ENCODE data around the gene CDHR5. TPM values are rescaled to one million over a fixed set of nuclear protein-coding genes. Genes with fewer than 3 reads are reported as not detected.

The CDHR5 gene
- total RNA-seq, 4 donors from 2014 or later, result not detected

DNA sequence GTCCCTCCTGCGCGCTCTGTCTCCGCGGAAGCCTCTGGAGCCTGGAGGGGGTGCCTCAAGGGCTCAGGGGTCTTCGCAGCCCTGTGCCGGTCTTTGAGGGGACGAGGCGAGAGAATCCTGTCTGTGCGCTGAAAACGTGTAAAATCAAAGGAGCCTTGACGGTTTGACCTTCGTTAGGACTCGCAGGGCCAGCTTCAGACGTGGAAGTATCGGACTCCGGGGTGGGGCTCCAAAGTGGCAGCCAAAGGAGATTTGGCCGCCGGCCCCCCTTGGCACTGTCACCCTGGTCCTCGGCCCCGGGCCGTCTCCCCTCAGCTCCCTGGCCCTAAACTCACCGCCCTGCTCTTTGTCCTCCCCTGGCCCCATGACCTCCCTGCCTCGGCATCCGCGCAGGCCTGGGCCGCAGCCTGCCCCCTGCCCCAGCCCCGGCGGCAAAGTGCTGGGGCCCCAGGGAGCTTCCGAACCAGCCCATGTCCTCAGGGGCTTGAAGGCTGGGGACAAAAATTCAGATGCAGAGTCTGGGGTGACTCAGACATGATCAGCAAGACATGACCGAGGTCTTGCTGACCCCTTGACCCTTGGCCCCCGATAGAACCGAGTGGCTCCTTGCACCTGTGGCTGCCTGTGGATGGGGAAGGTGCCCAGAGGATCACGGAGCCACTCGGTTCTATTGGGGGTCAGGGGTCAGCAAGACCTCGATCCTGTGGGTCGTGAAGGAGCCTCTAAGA, 55.4 kb downstream of the CDHR5 start:
- TF ChIP-seq, protein P1, sequence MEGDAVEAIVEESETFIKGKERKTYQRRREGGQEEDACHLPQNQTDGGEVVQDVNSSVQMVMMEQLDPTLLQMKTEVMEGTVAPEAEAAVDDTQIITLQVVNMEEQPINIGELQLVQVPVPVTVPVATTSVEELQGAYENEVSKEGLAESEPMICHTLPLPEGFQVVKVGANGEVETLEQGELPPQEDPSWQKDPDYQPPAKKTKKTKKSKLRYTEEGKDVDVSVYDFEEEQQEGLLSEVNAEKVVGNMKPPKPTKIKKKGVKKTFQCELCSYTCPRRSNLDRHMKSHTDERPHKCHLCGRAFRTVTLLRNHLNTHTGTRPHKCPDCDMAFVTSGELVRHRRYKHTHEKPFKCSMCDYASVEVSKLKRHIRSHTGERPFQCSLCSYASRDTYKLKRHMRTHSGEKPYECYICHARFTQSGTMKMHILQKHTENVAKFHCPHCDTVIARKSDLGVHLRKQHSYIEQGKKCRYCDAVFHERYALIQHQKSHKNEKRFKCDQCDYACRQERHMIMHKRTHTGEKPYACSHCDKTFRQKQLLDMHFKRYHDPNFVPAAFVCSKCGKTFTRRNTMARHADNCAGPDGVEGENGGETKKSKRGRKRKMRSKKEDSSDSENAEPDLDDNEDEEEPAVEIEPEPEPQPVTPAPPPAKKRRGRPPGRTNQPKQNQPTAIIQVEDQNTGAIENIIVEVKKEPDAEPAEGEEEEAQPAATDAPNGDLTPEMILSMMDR (IDR thresholded peaks at IDR 0.05; ENCODE audit: low read depth), result no peak

DNA sequence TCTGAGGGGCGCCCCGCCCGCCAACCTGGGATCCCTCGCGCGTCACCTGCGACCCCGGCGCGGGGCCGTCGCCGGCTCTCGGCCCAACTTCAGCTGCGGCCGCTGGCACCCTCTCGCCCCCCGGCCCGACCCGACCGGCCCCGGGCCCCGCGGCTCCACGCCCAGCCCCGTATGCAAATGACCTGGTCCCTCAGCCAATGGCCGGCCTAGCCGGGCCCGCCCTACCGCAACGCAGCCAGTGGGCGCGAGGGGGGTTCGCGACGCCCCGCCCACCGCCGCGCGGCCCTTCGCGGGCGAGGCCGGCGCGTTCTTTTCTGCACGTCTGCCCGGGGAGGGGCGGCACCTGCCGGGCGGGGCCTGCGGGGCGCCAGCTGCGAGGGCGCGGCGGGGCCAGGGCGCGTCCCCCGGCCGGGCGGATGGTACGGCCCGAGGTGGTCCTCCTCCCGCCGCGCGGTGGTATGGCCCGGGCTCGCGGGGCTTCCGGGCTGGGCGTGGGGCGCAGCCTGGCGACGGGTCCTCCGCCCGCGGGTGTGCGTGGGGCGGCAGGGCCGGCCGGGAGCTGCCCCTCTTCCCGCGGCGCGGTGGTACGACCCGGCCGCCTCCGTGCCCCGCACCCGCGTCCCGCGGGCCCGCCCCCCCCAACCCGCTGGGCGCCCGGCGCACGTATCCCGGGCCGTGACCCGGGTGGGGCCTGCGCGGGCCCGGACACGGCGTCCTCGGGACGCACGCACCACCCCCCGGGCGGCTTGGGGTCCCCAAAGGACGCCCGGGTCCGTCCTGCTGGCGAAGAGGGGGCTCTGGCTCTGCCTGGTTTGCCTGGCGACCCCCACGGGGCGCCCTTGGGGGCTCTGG, 56.2 kb downstream of the CDHR5 start:
- TF ChIP-seq, protein P1 (IDR thresholded peaks at IDR 0.05; ENCODE audit: low read depth), result no peak

DNA sequence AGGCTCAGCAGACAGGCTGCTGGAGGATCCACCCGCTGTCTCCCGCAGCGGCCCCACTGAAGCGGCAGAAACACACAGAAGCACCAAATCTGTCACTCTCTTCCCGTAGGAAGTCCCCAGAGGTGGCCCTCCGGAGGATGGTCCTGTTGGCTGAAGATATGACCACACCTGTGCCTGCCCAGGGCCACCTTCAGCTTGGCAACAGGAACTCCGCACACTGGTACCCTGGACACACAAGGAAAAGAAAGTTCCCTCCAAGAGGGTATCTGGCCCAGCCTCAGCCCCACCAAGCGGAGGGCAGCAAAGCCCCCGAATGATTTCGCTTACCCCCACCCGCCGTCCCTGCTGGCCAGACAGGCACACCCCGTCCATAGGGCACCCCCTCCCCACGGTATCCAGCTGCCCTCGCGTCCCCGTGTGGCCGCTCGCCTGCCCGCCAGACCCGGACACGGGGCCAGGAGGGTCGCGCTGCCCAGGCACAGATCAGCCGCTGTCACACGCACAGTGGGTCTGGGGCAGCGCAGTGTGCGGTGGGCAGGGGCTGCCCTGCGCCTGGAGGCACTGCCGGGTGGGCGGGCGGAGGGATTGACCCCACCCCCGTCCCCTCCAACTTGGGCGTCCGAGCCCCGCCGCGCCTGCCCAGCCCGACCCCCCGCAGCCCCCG, 57.0 kb downstream of the CDHR5 start:
- TF ChIP-seq, protein P1 (IDR thresholded peaks at IDR 0.05; ENCODE audit: low read depth), result no peak

DNA sequence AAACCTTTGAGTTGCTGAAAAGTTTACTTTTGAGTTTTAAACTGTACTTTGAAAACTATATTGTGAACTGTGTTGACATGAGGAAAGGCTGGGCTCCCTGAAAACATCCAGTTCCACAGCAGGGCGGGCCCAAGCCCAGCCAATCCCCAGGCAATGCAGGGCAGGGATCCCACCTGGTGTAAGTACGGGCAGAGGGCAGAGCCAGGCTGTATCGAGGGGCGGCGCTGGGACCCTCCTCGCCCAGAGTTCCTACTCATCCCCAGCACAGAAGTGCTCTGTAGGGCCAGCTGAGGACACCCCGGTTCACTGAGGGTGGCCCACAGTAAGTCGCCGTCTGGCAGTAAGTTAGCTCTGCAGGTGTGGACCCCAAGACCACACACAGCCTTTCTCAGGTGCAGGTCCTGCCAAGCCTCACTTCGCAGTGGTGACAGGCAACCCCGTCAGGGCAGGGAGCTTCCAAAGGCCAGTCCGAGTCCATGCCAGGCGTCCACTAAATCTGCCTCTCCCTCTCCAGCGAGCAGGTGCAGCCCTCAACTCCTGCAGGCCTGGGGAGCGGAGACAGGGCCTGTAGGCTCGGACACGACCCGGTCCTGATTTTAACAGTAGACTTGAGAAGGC, 57.6 kb downstream of the CDHR5 start:
- TF ChIP-seq, protein P1 (IDR thresholded peaks at IDR 0.05; ENCODE audit: low read depth), result no peak

Small RNAs within 50 kb of the gene (small RNA-seq; reads per million reads assigned to genes)
- gene MIR210, result 6.1 reads per million, percentile 82 among the genes with 10 or more reads in this experiment

Other genes starting within 250 kb of the CDHR5 start
- 1 to 10 TPM in 2 of 4 donors, under 1 TPM in 2; 0.33 to 2.8 (median 1.3) TPM for gene PKP3, start 230.7 kb downstream of the CDHR5 start, total RNA-seq
- gene SIGIRR, start 210.0 kb downstream of the CDHR5 start, total RNA-seq, result 10 to 100 TPM; 18.3 to 43.4 (median 38.0) TPM
- gene ANO9, start 182.9 kb downstream of the CDHR5 start, total RNA-seq, result 1 to 10 TPM in 1 of 4 donors, under 1 TPM in 3; 0.44 to 1.5 (median 0.63) TPM
- 10 to 100 TPM; 19.1 to 77.6 (median 26.2) TPM for gene PTDSS2, start 174.7 kb downstream of the CDHR5 start, total RNA-seq
- gene RNH1, start 117.7 kb downstream of the CDHR5 start, total RNA-seq, result 100 to 1,000 TPM; 108 to 290 (median 245) TPM
- 10 to 100 TPM; 33.7 to 53.3 (median 39.9) TPM for gene HRAS, start 89.4 kb downstream of the CDHR5 start, total RNA-seq
- gene LRRC56, start 87.4 kb downstream of the CDHR5 start, total RNA-seq, result under 1 TPM in 1 of 4 donors, not detected in 3; 0.38 TPM
- gene LMNTD2, start 64.2 kb downstream of the CDHR5 start, total RNA-seq, result 1 to 10 TPM in 2 of 4 donors, under 1 TPM in 2; 0.65 to 2.4 (median 1.0) TPM
- gene RASSF7, start 64.0 kb downstream of the CDHR5 start, total RNA-seq, result 1 to 10 TPM in 3 of 4 donors, under 1 TPM in 1; 0.49 to 7.6 (median 4.5) TPM
- 10 to 100 TPM in 3 of 4 donors, 1 to 10 TPM in 1; 9.0 to 28.4 (median 12.6) TPM for gene PHRF1, start 48.5 kb downstream of the CDHR5 start, total RNA-seq
- gene IRF7, start 9.0 kb downstream of the CDHR5 start, total RNA-seq, result 10 to 100 TPM in 3 of 4 donors, 1 to 10 TPM in 1; 3.6 to 40.9 (median 17.0) TPM
- not detected for gene SCT, start 2.2 kb upstream of the CDHR5 start, total RNA-seq
- gene DRD4, start 12.3 kb upstream of the CDHR5 start, total RNA-seq, result under 1 TPM in 1 of 4 donors, not detected in 3; 0.66 TPM
- gene DEAF1, start 70.3 kb upstream of the CDHR5 start, total RNA-seq, result 10 to 100 TPM; 14.0 to 28.4 (median 18.4) TPM
- gene TMEM80, start 70.9 kb upstream of the CDHR5 start, total RNA-seq, result 10 to 100 TPM in 3 of 4 donors, 1 to 10 TPM in 1; 8.8 to 32.8 (median 16.3) TPM
- 10 to 100 TPM in 2 of 4 donors, 1 to 10 TPM in 2; 3.8 to 20.0 (median 9.7) TPM for gene EPS8L2, start 81.3 kb upstream of the CDHR5 start, total RNA-seq
- gene TALDO1, start 122.5 kb upstream of the CDHR5 start, total RNA-seq, result 100 to 1,000 TPM; 237 to 459 (median 293) TPM
- gene GATD1, start 152.5 kb upstream of the CDHR5 start, total RNA-seq, result 10 to 100 TPM in 3 of 4 donors, 1 to 10 TPM in 1; 7.1 to 22.8 (median 14.9) TPM
- not detected for gene CEND1, start 165.1 kb upstream of the CDHR5 start, total RNA-seq
- 10 to 100 TPM in 1 of 4 donors, 1 to 10 TPM in 3; 2.5 to 12.8 (median 3.7) TPM for gene SLC25A22, start 173.3 kb upstream of the CDHR5 start, total RNA-seq
- gene PIDD1, start 180.3 kb upstream of the CDHR5 start, total RNA-seq, result 10 to 100 TPM in 2 of 4 donors, 1 to 10 TPM in 2; 3.1 to 28.3 (median 9.0) TPM
- 1,000 to 10,000 TPM in 3 of 4 donors, 100 to 1,000 TPM in 1; 917 to 1,671 (median 1,426) TPM for gene RPLP2, start 185.0 kb upstream of the CDHR5 start, total RNA-seq
- 1,000 to 10,000 TPM in 1 of 4 donors, 100 to 1,000 TPM in 3; 204 to 1,337 (median 369) TPM for gene PNPLA2, start 194.0 kb upstream of the CDHR5 start, total RNA-seq
- gene CRACR2B, start 203.0 kb upstream of the CDHR5 start, total RNA-seq, result 10 to 100 TPM in 2 of 4 donors, 1 to 10 TPM in 2; 2.3 to 44.6 (median 9.7) TPM
- gene CD151, start 208.0 kb upstream of the CDHR5 start, total RNA-seq, result 1,000 to 10,000 TPM in 1 of 4 donors, 100 to 1,000 TPM in 3; 307 to 1,070 (median 520) TPM
- gene POLR2L, start 217.6 kb upstream of the CDHR5 start, total RNA-seq, result 100 to 1,000 TPM in 3 of 4 donors, 10 to 100 TPM in 1; 80.7 to 158 (median 117) TPM
- 100 to 1,000 TPM in 3 of 4 donors, 10 to 100 TPM in 1; 67.0 to 219 (median 185) TPM for gene TSPAN4, start 217.9 kb upstream of the CDHR5 start, total RNA-seq